HepG2 (cell line): ENCODE results near the gene BLOC1S4. TPM values are rescaled to one million over a fixed set of nuclear protein-coding genes. Genes with fewer than 3 reads are reported as not detected.
A peak's percentile ranks its signal among the peaks of the same experiment; 100 is the strongest.

Experiments
- ATF1 ChIP-seq: IDR thresholded peaks from 2 replicates; pipeline ENCODE4 v1.6.1; 2016; ENCODE audit warnings: mild to moderate bottlenecking, control low read depth
- CEBPG ChIP-seq: IDR thresholded peaks from 2 replicates; pipeline ENCODE4 v1.6.1; 2016
- GTF2F1 ChIP-seq: fragments of 150-350 bp; IDR thresholded peaks from 2 replicates; pipeline ENCODE4 v1.6.1; 2014; ENCODE audit warnings: low read length
- HNF4A ChIP-seq: sonication (generic); formaldehyde crosslinking; IDR thresholded peaks from 2 replicates; pipeline ENCODE4 v1.4.0; 2020; ENCODE audit warnings: missing genetic modification reagents
- KDM4B ChIP-seq: sonication (generic); formaldehyde crosslinking; IDR thresholded peaks from 2 replicates; pipeline ENCODE4 v1.4.0; 2020; ENCODE audit warnings: missing genetic modification reagents
- PHF5A ChIP-seq: IDR thresholded peaks from one replicate; pipeline ENCODE4 v1.6.1; 2018; ENCODE audit warnings: low read depth, missing genetic modification reagents; ENCODE audit not compliant: unreplicated experiment
- SNAPC4 ChIP-seq: sonication (generic); formaldehyde crosslinking; IDR thresholded peaks from 2 replicates; pipeline ENCODE4 v1.4.0; 2020; ENCODE audit warnings: mild to moderate bottlenecking, missing genetic modification reagents
- TBL1XR1 ChIP-seq: fragments of 150-350 bp; IDR thresholded peaks from 2 replicates; pipeline ENCODE4 v1.6.1; 2014; ENCODE audit warnings: borderline replicate concordance, low read length; ENCODE audit not compliant: partially characterized antibody
- ZBTB25 ChIP-seq: IDR thresholded peaks from 2 replicates; pipeline ENCODE4 v1.6.1; 2018; ENCODE audit warnings: missing genetic modification reagents
- ZFP82 ChIP-seq: sonication (generic); formaldehyde crosslinking; IDR thresholded peaks from 2 replicates; pipeline ENCODE4 v1.5.1; 2020; ENCODE audit warnings: mild to moderate bottlenecking, missing genetic modification reagents, borderline replicate concordance
- ZNF121 ChIP-seq: sonication (generic); formaldehyde crosslinking; IDR thresholded peaks from 2 replicates; pipeline ENCODE4 v1.5.0; 2020; ENCODE audit warnings: mild to moderate bottlenecking, missing genetic modification reagents
- ZNF230 ChIP-seq: sonication (generic); formaldehyde crosslinking; IDR thresholded peaks from 2 replicates; pipeline ENCODE4 v1.4.0; 2020; ENCODE audit warnings: mild to moderate bottlenecking, missing genetic modification reagents
- ZNF318 ChIP-seq: sonication (generic); formaldehyde crosslinking; IDR thresholded peaks from 2 replicates; pipeline ENCODE4 v1.4.0; 2020; ENCODE audit warnings: mild to moderate bottlenecking, missing genetic modification reagents
- ZNF563 ChIP-seq: sonication (generic); formaldehyde crosslinking; IDR thresholded peaks from 2 replicates; pipeline ENCODE4 v1.8.0; 2022; ENCODE audit warnings: mild to moderate bottlenecking, moderate library complexity, missing genetic modification reagents
- ZNF678 ChIP-seq: sonication (generic); formaldehyde crosslinking; IDR thresholded peaks from 2 replicates; pipeline ENCODE4 v1.4.0; 2020; ENCODE audit warnings: mild to moderate bottlenecking, missing genetic modification reagents
- polyA plus RNA-seq, 8 experiments: library from polyadenylated mRNA; depleted of rRNA in 3 of 8; stranded (reverse) in 7 of 8; unstranded in 1 of 8; fragments of >200 nt; fragmentation: Illumina TruSeq in 4 of 8; extraction: Trizol in 4 of 8; gene quantifications; 2 replicates each; pipeline versions ENCODE4 v1.2.1 to v1.2.3, GENCODE V29; 2011 to 2016; ENCODE audit warnings: low read depth in 4 of 8, missing spikeins in 1 of 8, mixed read lengths in 1 of 8; ENCODE audit not compliant: insufficient read depth in 1 of 8
- total RNA-seq, 5 experiments: library from RNA; depleted of rRNA; stranded (reverse); fragments of >200 nt; fragmentation: Illumina TruSeq; extraction: Trizol; gene quantifications; 2 replicates each; pipeline ENCODE4 v1.2.3, GENCODE V29; 2016; ENCODE audit warnings: low read depth in 1 of 5

Gene BLOC1S4
- total and polyA plus RNA-seq, 2 of the 13 experiments (the other 11 are each of a cell fraction or from before 2014, with no cell fraction given), result 15.5 to 20.9 TPM

- TF ChIP-seq ZNF318, result no peak
- peak; percentile 82; the same call in 1 of the 2 replicates for TF ChIP-seq SNAPC4 (CRISPR knock-in tag)
- TF ChIP-seq ZNF230 (CRISPR knock-in tag), result 0 out of 2 replicates have a peak, but pooled peaks have one; percentile 54
- TF ChIP-seq ZNF121 (CRISPR knock-in tag), result no peak
- TF ChIP-seq ZBTB25 (CRISPR knock-in tag), result no peak
- TF ChIP-seq KDM4B (CRISPR knock-in tag), result no peak
- TF ChIP-seq GTF2F1, result no peak
- TF ChIP-seq TBL1XR1, result no peak
- 0 out of 2 replicates have a peak, but pooled peaks have one; percentile 32 for TF ChIP-seq ZNF563 (CRISPR knock-in tag)
- no peak for TF ChIP-seq ZFP82
- no peak for TF ChIP-seq PHF5A (CRISPR knock-in tag)
- TF ChIP-seq ZNF678 (CRISPR knock-in tag), result no peak
- no peak; the same call in 1 of the 2 replicates for TF ChIP-seq CEBPG (CRISPR knock-in tag)
- peak; percentile 86 for TF ChIP-seq HNF4A (CRISPR knock-in tag)
- TF ChIP-seq ATF1 (CRISPR knock-in tag), result no peak
Observed at GRCh38 chr4:6753103-6753560, 37.2 kb downstream of the BLOC1S4 start (continued).
